Neural progenitor cell (in vitro differentiated cells): ENCODE measurements around the gene MBLAC1.

Experiments
- EZH2 ChIP-seq: fragments of 200-600 bp; sonication (generic); IDR thresholded peaks from 2 replicates; pipeline ENCODE4 v1.6.1; 2017; ENCODE audit warnings: antibody characterized with exemption, mild to moderate bottlenecking, moderate library complexity
- TF ChIP-seq, protein P1 (sequence below): fragments of 200-600 bp; sonication (generic); IDR thresholded peaks from 2 replicates; pipeline ENCODE4 v1.5.1; 2017; ENCODE audit warnings: antibody characterized with exemption, mild to moderate bottlenecking

DNA sequence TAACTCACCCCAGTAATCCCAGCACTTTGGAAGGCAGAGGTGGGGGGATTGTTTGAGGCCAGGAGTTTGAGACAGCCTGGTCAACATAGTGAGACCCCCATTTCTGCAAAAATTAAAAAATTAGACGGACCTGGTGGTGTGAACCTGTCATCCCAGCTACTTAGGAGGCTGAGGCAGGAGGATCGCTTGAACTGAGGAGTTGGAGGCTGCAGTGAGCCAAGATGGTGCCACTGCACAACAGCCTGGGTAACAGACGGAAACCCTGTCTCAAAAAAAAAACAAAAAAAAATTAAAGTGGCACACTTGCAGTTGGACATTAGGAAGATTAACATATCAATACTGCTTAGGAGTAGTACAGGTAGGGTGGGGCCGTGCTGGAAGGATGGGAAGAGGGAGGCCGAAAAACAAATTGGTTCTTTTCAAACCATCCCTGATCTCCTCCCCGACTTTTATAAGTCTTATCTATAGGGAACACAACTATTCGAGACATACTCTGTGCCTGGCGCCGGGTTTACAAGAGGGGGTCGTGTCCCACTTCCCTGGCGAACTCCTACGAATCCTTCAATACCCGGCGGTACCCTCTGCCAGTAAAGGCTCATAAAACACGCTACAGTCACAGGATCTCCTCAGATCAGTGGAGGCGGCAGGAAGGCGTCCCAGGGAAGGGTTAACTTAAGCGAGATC, 8.2 kb upstream of the MBLAC1 start:
- TF ChIP-seq, protein P1, sequence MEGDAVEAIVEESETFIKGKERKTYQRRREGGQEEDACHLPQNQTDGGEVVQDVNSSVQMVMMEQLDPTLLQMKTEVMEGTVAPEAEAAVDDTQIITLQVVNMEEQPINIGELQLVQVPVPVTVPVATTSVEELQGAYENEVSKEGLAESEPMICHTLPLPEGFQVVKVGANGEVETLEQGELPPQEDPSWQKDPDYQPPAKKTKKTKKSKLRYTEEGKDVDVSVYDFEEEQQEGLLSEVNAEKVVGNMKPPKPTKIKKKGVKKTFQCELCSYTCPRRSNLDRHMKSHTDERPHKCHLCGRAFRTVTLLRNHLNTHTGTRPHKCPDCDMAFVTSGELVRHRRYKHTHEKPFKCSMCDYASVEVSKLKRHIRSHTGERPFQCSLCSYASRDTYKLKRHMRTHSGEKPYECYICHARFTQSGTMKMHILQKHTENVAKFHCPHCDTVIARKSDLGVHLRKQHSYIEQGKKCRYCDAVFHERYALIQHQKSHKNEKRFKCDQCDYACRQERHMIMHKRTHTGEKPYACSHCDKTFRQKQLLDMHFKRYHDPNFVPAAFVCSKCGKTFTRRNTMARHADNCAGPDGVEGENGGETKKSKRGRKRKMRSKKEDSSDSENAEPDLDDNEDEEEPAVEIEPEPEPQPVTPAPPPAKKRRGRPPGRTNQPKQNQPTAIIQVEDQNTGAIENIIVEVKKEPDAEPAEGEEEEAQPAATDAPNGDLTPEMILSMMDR = no peak
- TF ChIP-seq EZH2 = no peak
